Caki2 (cell line): ENCODE results near the gene PLD5. TPM values are rescaled to one million over a fixed set of nuclear protein-coding genes. Genes with fewer than 3 reads are reported as not detected.
"Not testable (repeated sequence)": the region's sequence is repeated elsewhere in the genome, so short reads cannot be mapped to it uniquely, and the experiment has no call there.

Source experiments
- DNase-seq: peaks from one replicate; pipeline ENCODE4 v3.0.0-alpha.2; 2015; ENCODE audit warnings: low read depth
- in situ Hi-C: cut with HindIII; loops from 2 replicates; pipeline ENCODE4 v1.10.0; 2016; ENCODE audit warnings: low sequenced_read_pairs, low pct_unique_long_range_greater_than_20kb, mixed read lengths
- total RNA-seq: library from RNA; depleted of rRNA; stranded (reverse); fragments of >200 nt; shearing (Covaris generic); gene quantifications from 2 replicates; pipeline ENCODE4 v1.2.3, GENCODE V29; 2014; ENCODE audit warnings: low replicate concordance

Gene PLD5
- total RNA-seq, 1 experiment from 2014 or later, result 2.5 TPM

GRCh38 chr1:242432491-242433095 is 91.9 kb downstream of the PLD5 start:
- in situ Hi-C loops, result no loop called here
- no peak for DNase-seq

- DNase-seq, result no peak
- in situ Hi-C loops, result no loop called here
These were observed 92.7 kb downstream of the PLD5 start for GRCh38 chr1:242431786-242432185.

DNA sequence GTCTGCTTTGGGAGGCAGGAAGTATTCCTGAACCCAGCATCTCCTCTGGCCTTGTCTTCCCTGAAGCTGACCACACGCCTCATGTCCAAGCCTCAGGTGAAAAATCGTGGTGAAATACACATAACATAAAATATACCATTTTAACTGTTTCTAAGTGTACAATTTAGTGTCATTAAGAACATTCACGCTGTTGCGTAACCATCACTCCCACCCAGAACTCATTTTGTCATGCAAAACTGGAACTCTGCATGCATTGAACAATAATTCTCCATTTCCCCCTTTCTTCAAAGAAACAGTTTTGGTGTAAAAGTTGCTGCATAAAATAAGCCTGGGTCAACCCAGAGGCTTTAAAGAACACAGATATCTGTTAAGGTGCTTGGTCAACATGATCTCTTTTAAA is 93.5 kb downstream of the PLD5 start:
- in situ Hi-C loops, result no loop called here

GRCh38 chr1:242428399-242429190 is 95.9 kb downstream of the PLD5 start:
- in situ Hi-C loops, result no loop called here

More for the DNA sequence above, 93.5 kb downstream of the PLD5 start:
- DNase-seq, result no peak

GRCh38 chr1:242427519-242427918 is 97.0 kb downstream of the PLD5 start:
- in situ Hi-C loops, result no loop called here
- DNase-seq, result no peak

More at GRCh38 chr1:242428399-242429190, 95.9 kb downstream of the PLD5 start:
- DNase-seq, result no peak

DNA sequence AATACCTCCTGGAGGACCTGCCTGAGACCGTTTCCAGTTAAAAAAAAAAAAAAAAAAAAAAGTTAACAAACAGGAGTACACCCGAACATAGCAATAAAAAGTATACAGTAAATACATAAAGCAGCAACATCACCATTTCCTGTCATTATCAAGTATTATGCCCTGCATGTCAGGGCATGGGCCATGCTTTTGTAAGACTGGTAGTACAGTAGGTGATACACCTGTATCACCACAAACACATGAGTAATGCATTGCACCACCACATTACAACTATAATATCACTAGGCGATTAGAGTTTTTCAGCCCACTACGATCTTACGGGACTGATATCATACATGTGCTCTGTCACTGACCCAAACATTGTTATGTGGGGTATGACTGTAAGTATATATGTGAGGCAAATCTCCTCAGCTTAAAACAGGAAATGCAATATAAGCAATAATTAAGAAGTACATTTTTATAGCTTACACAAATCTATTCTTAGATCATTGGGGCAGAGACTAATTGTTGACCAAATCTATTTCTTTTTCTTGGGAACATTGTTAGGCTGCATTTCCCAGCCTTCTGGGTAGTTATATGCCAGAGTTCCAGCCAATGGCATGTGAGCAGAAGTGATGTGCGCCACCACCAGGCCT is 98.1 kb downstream of the PLD5 start:
- in situ Hi-C loops, result no loop called here

DNA sequence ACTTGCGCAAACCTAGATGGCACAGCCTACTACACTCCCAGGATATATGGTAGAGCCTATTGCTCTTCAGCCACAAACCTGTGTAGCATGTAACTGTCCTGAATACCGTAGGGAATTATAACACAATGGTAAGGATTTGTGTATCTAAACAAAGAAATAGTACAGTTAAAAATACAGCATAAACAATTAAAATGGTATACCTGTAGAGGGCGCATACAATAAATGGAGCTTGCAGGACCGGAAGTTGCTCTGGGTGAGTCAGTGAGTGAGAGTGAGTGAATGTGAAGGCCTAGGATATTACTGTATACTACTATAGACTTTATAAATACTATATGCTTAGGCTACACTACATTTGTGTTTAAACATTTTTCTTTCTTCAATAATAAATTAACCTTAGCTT is 99.3 kb downstream of the PLD5 start:
- in situ Hi-C loops, result no loop called here
- peak; percentile 11 for DNase-seq

More for the DNA sequence above, 98.1 kb downstream of the PLD5 start:
- DNase-seq, result no peak

DNA sequence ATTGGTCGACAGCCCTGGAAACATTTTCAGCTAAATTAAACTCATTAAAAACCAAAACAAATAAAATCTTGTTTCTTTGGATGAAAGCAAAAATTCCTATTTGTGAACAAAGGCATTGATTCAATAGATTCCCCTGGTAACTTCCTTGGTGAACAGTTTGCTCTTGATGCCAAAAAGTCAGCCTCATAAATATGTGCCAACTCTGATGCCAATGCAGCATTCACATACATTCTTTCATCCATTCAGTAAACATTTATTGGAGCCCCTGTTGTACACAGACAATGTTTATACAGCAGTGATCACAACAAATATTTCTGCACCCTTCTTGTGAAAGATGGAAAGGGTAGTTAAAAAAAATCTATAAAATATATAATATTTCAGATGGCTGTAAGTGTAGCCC is 107.8 kb downstream of the PLD5 start:
- in situ Hi-C loops, result no loop called here
- DNase-seq, result no peak

DNA sequence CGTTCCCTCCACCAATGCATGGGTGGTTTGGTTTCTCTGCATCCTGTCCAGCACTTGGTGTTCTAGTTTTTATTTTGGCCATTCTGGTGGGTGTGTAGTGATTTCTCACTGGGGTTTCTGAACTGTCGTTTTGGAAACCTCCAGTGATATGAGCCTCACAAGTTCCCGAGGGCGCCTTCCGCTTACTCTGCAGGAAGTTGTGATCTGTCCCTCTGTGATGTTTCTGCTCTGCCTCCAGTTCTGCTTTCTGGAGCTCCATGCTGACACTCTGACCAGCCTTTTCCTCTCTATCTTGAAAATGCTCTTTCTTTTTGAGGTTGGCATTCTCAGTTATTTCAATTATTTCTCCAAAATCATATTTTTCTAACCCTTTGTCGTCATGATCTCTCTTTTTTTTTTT is 111.6 kb downstream of the PLD5 start:
- no peak for DNase-seq
- in situ Hi-C loops, result no loop called here

DNA sequence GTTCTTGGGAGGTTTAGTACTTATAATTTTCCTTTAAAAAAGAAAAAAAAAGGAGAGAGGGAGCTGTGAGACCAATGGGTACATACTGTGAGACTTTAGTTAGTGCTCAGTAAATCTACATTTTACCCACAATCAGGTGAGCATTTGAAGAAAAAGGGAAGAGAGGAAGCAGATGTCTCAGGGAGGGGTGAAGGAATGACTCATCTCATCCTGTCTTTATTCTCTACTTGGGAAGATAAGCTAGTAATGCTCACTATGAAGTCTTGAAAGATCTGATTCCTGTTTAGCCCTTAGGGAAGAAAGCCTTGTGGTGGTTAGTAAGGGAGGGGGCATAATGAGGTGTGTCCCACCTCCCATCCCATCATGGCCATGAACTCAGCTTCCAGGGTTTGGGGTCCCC is 112.6 kb downstream of the PLD5 start:
- in situ Hi-C loops, result no loop called here
- DNase-seq, result no peak

DNA sequence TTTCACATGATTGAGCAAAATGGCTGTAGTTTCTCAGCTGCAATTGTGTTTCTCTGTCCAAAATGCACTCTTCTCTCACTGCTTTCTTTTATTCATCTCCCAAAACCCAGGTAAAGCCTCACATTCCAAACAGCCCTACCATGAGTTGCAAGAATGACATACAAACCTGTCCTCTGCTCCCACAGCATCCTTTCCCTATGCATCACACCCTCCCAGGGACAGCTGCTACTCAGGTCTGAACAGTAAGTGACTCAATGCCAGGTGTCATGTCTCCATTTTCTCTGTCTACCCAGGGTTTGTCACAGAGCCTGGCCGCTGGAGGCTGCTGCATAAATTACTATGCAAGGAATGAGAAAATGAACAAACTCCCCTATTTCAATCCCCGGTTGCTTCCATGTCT is 118.5 kb downstream of the PLD5 start:
- in situ Hi-C loops, result no loop called here
- no peak for DNase-seq

DNA sequence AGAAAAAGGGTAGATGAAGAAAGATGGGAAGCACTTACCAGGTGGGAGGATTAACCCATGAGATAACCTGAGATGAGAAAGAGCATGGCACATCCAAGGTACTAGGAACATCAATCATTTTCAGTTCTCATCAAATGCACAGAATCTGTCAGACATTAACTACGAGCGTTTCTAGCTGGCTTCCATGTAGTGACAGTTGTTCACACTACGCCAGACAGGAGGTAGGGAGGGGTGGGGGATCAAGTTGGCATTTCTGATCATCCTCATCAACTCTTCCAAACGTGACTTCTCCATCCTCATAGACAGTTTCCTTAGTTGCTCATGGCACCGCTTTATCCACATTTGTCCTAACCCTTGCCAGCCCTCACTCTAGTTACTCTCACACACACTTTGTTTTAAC is 120.2 kb downstream of the PLD5 start:
- no peak for DNase-seq
- in situ Hi-C loops, result no loop called here

- in situ Hi-C loops, result no loop called here
These were observed 121.5 kb downstream of the PLD5 start for GRCh38 chr1:242402956-242403355.

GRCh38 chr1:242401937-242402336 is 122.6 kb downstream of the PLD5 start:
- in situ Hi-C loops, result no loop called here
- DNase-seq, result no peak

More at GRCh38 chr1:242402956-242403355, 121.5 kb downstream of the PLD5 start:
- no peak for DNase-seq

- in situ Hi-C loops, result no loop called here
- no peak for DNase-seq
These were observed 126.1 kb downstream of the PLD5 start for GRCh38 chr1:242398351-242398750.

- in situ Hi-C loops, result no loop called here
These were observed 132.6 kb downstream of the PLD5 start for GRCh38 chr1:242391896-242392295.

DNA sequence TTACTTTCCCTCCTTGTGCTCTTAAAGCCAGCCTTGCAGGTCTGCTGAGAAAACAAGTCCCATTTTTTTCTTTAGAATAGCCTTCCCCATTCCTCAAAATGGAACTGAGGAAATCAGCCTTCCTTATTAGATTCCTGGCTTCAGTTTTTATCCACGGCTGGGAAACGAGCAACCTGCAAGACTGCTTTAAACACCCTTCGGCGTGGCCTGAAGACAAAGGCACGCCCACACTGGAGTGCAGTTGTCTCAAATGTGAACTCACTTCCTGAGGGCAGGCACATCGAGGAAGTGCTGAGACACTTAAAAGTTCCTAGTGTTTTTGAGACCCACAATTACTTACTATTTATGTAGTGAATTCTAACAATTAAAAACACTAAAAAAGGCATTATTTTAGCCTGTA is 148.4 kb downstream of the PLD5 start:
- DNase-seq, in situ Hi-C loops: not testable (repeated sequence)

More at GRCh38 chr1:242391896-242392295, 132.6 kb downstream of the PLD5 start:
- DNase-seq, result no peak

- DNase-seq, in situ Hi-C loops: not testable (repeated sequence)
These were observed 174.1 kb downstream of the PLD5 start for GRCh38 chr1:242350446-242350845.

DNA sequence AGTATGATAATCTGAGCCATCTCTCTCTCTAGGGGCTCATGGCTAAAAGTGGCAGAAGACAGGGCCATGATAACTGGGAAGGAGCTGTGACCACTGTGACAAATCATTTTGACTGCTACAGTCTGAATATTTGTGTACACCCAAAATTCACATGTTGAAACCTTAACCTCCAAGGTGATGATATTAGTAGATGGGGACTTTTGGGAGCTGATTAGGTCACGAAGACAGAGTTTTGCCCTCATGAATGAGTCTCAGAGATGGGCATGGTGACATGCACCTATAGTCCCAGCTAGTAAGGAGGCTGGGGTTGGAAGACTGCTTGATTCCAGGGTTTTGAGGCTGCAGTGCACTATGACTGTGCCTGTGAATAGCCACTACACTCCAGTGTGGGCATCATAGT is 174.9 kb downstream of the PLD5 start:
- in situ Hi-C loops, result no loop called here
- DNase-seq, result no peak
